Non-pigmented ciliary epithelial cell (primary cell): Measurements from ENCODE around the gene CALHM3.
"Not testable (repeated sequence)": the region's sequence is repeated elsewhere in the genome, so short reads cannot be mapped to it uniquely, and the experiment has no call there.

Source experiments
- DNase-seq: peaks from one replicate; pipeline ENCODE4 v3.0.0-alpha.2; 2010; ENCODE audit warnings: low read depth

CALHM3 gene, protein sequence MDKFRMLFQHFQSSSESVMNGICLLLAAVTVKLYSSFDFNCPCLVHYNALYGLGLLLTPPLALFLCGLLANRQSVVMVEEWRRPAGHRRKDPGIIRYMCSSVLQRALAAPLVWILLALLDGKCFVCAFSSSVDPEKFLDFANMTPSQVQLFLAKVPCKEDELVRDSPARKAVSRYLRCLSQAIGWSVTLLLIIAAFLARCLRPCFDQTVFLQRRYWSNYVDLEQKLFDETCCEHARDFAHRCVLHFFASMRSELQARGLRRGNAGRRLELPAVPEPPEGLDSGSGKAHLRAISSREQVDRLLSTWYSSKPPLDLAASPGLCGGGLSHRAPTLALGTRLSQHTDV

DNA sequence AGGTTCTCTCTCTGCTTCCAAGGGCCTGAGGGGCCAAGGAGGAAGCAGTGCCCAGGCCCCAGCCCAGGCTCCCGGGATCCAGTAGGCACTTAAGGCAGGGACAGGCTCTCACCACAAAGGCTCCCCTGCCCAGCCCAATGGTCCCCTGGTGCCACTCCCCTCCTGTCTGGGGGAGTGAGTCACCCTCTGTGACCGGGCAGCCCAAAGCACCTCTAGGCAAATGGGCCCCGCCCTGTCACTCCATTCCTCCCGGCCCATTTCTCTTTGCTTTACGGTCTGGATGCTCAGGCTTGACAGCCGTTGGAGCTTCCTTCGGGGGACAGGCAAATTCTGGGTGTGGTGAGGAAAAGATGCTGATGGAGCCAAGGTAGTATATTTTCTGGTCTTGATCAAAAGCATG is at the start of gene CALHM3:
TSS of gene CALHM3 (minus strand) at position 106 of the 400 bp plus-strand sequence. CDS start 208 bp downstream, outside the sequence.
- no peak for DNase-seq

DNA sequence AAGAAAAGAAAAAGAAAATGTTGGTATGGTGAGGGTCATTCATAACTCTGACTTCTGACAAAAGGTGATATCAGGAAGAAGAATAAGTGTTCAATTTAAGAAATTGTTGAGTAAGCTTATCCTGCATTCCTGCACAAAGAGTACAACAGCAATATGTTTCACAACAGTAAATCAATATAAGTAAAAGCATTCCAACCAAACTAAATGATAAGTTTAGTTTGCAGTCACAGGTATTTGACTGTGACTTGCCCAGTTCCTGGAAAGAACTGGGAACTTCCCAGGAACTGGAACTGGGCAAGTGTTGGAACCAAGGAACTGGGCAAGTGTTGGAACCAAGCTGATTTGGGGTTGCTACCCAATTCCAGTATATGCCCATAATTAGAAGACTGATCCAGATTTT is 49.5 kb upstream of the CALHM3 start:
- no peak for DNase-seq

DNA sequence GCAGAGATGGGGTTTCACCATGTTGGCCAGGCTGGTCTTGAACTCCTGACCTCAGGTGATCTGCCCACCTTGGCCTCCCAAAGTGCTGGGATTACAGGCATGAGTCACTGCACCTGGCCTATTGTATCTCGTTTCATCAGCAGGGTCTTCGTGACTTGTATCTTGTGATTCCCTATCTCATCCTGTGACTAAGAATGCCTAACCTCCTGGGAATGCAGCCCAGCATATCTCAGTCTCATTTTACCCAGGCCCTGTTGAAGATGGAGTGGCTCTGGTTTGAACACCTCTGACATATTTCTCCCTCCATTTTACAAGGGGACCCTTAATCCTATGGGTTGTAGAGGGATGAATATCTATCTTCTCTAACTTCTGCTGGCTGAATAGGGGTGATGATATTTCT is 48.4 kb upstream of the CALHM3 start:
- DNase-seq: peak; percentile 32

DNA sequence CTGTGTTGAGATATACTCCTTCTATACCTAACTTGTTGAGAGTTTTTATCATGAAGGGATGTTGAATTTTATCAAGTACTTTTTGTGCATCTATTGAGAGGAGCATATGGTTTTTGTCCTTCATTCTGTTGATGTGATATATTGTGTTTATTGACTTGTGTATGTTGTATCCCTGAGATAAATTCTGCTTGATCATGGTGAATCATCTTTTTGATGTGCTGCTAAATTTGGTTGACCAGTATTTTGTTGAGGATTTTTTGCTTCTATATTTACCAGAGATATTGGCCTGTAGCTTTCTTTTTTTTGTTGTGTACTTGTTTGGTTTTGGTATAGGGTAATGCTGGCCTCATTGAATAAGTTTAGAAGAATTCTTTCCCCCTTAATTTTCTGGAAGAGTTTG is 46.9 kb upstream of the CALHM3 start:
- no peak for DNase-seq

DNA sequence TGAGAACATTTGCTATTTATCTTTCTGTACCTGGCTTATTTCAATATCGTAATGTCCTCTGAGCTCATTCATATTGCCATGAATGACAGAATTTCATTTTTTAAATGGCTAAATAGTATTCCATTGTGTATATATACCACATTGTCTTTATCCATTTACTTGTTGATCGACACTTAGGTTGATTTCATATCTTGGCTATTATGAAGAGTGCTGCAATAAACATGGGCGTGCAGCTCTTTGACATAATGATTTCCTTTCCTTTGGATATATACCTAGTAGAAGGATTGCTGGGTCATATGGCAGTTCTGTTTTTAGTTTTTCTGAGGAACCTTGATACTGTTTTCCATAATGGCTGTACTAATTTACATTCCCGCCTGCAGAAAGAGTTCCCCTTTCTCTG is 44.6 kb upstream of the CALHM3 start:
- DNase-seq: no peak

DNA sequence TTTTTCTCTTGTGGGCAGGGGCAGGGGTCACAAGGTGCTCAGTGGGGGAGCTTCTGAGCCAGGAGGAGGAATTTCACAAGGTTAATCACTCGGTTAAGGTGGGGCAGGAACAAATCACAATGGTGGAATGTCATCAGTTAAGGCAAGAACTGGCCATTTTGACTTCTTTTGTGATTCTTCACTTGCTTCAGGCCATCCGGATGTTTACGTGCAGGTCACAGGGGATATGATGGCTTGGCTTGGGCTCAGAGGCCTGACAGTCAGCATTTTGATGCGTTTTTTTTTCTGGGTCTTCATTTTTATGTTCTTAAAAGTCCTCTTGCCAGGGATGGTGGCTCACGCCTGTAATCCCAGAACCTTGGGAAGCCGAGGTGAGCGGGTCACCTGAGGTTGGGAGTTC is 43.0 kb upstream of the CALHM3 start:
- not testable (repeated sequence) for DNase-seq

DNA sequence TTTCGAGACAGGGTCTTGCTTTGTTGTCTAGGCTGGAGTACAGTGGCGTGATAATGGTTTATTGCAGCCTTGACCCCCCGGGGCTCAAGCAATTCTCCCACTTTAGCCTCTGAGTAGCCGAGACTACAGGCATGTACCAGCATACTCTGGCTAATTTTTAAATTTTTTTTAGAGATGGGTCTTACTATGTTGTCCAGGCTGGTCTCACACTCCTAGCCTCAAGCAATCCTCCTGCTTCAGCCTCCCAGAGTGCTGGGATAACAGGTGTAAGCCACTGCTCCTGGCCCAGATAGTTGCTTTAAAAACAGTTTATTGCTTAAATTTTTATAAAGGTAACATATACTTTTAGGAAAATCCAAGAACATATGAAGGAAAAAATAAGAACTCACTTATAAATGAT is 40.8 kb upstream of the CALHM3 start:
- no peak for DNase-seq

DNA sequence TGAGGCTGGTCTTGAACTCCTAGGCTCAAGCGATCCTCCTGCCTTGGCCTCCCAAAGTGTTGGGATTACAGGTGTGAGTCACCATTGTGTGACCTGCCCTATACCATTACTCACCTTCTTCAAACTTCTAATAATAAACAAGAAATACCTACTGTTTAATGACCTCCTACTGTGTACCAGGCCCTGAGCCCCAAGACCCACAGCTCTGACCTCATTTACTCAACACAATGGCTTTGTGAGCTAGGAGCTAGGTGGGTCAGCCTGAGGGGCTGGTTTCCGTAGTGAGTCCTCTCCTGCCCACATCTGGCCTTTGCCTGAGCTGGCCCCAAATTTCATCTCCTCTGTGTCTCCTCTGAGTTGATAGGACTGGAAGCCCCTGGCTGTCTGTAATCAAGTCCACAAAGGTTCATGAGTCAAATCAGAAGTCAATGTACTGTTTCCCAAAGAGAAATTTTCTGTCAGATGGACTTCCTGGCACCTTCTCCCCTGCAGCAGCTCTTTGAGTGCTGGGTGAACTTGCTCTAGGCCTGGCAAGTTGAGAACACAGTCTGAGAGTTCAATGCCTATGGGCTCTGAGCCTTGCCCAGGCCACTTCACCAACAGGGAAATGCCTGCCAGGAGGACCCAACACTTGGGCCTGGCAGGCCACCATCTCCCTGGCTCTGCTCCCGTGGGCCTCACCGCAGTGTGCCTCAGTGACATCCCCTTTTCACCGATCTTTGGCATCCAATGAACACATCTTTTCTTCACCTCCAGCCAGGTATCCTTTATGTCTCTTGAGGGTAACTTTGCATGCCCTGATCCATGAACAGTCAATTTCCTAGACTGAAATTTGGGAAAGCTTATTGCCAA is 38.4 kb upstream of the CALHM3 start:
- no peak for DNase-seq

DNA sequence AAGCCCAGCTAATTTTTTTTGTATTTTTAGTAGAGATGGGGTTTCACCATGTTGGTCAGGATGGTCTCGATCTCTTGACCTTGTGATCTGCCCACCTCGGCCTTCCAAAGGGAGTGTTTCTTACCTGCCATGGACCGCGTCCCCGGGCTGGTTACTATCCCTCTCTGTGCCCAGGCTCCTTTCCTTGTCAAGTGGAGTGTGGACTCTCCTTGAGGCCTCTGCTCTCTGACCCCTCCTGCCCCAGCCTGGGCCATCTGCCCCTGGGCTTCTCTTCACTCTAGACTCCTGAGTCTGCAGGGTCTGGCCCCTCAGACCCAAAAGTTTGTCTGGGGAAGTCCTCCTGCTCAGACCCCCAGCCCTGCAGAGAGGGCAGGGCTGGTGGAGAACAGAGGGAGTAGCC is 35.2 kb upstream of the CALHM3 start:
- DNase-seq: no peak

DNA sequence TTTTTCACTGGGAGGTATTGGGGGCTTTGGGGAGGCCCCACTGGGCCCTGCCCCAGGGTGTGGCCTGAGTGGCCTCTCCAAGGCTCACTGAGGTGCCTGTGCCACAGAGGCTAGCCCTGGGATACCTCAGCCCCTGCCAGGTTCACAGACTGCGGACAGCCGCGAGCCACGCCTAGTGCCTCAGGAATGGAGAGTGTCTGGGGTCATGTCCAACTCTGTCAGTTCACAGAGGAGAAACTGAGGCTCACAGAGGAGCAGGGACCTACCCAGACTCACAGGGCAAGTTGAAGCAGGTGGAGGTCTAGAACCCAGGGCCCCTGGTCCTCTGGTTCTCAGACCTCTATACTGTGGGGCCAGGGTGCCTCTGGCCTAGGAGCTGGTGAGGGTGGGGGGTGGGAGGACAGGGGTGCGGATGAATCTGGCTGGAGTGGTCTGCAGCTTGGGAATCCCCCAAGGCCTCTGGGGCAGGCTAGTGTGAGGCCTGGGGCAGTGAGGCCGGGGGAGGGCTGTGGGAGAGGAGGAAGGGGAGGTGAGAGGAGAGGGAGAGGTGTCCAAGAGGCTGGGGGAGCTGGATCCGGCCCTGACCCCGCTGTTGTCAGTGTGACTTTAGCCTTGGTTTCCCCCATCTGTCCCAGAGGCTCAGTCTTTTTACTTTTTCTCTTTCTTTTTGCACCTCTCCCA is 34.5 kb upstream of the CALHM3 start:
- DNase-seq: no peak

DNA sequence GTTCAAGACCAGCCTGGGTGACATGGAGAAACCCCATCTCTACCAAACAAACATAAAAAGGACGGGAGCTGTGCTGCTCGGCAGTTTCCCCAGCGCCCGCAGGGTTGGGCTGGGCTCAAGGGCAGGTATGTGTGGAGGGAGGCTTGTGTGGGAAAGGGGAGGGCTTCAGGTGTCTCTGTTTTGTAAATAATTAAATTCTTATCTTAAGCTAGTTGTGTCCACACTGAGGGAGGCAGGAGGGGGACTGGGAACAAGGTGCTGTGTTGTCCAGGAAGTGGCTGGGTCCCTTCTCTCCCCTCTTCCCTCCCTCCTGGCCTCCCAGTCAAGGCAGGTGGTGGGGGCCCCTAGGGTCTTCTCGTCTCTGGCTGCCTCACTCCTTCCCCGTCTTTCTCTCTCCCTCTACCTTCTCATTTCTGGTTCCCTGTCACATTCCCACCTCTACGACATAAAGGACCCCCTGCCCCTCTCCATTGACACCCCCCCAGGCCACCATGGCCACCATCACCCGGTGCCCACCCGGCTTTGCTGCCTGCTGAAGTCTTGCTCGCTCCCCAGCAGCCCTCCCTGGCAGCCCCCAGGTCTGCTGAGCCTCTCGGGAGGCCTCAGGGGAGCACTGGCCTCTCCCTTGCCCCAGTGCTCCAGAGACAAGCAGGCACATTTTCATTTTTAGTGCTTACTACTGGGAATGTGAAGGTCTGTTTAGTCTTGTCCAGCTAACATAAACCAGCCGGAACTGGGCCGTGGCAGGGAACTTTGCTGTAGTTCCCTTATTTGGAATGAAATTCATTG is 33.7 kb upstream of the CALHM3 start:
- DNase-seq: no peak

DNA sequence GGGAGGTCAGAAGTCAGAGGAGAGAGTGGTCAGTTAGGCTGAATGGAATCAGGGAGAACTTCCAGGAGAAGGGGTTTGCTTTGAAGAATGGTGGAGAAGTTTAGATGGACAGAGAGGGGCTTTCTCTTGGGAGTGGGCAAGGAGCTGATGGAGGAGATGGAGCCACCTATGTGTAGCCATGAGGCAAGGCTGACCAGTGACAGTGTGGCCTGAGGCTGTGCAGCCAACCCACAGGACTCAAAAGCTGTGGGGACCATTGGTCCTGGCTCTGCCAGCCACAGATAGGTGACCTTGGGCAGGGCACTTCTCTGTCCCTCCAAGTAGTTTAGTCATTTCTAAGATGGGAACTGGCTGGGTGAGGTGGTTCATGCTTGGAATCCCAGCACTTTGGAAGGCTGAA is 33.1 kb upstream of the CALHM3 start:
- no peak for DNase-seq

DNA sequence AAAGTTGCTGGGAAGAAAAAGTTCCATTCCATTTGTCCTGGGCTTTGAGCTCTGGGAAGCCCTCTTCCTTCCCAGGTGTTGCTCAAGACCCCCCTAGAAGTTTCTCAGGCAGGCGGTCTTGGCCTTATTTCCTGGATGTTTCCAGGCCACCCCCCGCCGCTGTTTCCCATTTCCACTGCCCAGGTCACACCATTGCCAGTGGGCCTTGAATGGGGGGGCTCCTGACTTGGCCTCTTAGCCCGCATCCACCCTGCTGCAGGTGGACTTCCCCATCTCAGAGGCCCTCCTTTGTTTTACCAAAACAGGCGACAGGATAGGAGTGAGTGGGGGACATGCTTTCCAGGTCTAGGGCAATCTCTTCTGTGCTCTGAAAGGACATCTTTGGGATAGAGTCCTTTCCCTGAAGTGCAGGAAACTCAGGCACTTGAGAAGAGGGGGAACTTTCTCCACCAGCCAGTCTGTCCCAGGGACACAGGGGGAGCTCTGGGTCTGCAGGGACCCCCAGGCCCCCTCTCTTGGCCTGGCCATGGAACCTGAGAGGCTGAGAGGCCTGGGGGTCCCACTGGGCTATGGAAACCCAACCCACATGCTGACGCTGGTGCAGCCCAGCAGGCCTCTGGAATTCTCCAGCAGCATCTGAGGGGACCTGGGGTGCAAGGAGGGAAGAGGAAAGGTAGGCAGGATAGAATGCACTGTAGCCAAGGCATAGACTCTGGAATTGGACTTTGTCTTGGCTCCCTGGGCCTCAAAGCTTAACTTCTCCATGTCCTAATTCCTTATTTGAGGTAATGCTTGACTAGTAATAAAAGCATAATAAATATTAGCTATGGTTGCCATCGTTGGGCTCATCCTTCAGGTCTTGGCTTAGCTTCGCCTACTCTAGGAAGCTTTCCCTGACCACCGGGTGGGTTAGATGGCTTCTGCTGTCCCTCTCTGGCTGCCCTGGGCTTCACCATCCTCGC is 32.0 kb upstream of the CALHM3 start:
- DNase-seq: no peak

DNA sequence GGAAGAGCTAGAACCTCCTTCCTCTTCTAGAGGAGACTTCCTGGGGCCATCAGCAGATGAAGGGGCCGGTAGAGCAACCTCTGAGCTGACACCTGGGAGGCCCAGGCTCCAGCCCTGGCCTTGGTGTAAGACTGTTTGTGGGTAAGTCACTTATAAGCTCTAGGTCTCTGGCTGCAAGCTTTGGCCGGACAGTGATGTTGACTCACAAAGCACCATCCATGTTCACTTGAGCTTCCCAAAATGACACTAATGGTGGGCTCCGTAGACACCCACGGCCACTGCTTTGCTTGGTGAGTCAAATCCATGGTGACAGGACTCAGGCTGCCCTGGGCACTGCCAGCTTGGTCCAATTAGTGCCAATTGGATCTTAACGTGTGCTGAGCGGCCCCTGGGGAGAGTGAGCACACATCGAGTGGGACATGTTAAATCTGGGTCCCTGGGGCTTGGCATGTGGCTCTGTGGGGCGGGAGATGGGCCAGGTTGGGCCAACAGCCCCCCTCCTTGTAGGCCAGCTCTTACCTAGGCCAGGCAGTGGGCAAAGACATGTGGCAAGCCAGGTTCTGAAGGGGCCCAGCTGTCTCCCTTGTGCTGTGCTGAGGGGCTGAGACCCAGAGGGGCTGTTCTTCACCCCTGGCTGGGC is 31.1 kb upstream of the CALHM3 start:
- no peak for DNase-seq

DNA sequence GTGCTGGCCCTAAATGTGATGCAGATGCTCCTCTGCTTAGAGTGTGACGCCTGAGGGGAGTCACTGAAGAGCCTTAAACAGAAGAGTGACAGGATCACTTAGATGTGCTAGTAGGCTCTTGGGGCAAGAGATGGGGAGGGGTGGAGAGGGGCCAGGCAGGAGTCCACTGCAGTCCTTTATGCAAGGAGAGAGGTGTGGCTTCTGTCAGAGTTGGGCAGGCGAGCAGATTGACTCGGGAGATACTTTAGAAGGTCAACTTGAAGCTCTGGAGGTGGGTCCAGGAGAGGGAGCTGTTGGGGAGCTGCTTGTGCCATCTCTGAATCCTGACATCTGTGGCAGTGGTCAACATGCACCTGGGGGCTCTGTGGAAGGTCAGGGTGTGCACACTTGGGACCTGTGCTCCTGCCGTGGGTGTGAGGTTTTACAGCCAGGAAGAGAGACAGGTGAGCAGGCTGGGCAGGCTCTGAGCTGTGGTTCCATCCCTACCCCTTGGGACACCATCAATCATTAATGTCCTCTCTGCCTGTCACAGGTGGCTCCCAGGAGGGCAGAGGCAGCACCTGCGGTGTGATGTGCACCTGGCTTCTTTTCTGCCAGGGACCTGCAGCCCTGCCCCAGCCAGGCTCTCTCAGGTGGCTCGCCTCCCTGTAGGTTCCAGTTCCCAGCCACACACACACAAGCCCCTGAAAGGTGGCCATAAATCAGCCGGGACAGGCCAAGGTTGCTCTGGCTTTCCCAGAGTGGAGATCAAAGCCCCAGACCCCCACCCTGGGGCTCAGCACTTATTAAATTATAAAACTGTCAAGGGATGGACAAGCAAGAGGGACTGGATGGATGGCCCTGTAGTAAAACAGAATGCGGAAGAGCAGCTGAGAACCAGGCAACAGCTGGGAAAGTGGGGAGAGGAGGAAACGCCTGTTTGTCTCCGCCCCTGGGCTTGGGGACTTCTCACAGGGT is 28.5 kb upstream of the CALHM3 start:
- no peak for DNase-seq

DNA sequence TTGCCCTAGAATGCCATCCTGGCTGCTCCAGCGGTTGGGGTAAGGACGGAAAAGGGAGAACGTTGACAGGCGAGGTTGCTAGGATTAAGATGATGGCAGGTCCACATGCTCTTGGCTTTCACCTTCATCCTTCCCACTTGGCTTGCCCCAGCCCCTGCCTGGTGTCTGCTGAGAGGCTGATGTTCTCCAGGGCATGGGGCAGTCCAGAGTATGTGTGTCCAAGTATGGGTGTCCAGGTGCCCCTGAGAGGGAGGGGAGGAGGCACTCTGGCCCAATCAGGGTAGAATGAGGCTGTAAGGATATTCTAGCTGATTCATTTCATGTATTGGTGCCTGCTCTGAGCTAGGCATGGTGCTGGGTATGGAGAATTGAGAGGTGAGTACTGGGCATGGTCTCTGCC is 27.0 kb upstream of the CALHM3 start:
- no peak for DNase-seq

DNA sequence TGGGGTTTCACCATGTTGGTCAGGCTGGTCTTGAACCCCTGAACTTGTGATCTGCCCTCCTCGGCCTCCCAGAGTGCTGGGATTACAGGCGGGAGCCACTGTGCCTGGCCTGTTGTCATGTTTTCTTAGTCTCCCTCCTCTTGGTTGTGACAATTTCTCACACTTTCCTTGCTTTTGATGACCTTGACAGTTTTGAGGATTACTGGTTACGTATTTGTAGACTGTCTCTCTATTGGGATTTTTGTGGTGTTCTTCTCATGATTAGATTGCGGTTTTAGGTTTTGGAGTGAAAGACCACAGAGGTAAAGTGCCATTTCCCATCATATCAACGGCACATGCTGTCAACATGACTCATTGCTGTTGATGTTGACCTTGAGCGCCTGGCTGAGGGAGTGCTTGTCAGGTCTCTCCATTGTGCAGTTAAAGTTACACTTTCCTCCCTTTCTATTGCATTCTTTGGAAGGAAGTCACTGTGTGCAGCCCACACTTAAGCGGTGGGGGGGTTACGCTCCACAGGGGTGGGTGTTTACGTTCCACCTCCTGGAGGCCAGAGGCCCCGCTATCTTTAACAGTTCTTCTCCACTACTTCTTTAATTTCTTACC is 25.2 kb upstream of the CALHM3 start:
- peak; percentile 97 for DNase-seq

DNA sequence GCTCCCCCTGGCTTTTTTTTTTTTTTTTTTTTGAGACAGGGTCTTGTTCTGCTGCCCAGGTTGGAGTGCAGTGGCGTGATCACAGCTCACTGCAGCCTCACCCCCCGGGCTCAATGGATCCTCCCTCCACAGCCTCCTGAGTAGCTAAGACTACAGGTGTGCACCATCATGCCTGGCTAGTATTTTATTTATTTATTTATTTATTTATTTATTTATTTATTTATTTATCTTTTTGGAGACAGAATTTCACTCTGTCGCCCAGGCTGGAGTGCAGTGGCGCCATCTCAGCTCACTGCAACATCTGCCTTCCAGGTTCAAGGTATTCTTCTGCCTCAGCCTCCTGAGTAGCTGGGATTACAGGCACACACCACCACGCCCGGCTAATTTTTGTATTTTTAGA is 24.7 kb upstream of the CALHM3 start:
- DNase-seq: not testable (repeated sequence)
